ENCODE results near the gene RBM4B. TPM values are rescaled to one million over a fixed set of nuclear protein-coding genes. Genes with fewer than 3 reads are reported as not detected.
"Not testable (repeated sequence)": the region's sequence is repeated elsewhere in the genome, so short reads cannot be mapped to it uniquely, and the experiment has no call there.

The RBM4B gene, protein sequence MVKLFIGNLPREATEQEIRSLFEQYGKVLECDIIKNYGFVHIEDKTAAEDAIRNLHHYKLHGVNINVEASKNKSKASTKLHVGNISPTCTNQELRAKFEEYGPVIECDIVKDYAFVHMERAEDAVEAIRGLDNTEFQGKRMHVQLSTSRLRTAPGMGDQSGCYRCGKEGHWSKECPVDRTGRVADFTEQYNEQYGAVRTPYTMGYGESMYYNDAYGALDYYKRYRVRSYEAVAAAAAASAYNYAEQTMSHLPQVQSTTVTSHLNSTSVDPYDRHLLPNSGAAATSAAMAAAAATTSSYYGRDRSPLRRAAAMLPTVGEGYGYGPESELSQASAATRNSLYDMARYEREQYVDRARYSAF
- total RNA-seq = 10 to 100 TPM in 2 of 4 donors, 1 to 10 TPM in 2; 3.6 to 11.0 (median 8.2) TPM
- polyA plus RNA-seq = 10 to 100 TPM in 1 of 3 donors, 1 to 10 TPM in 2; 8.9 to 12.8 (median 10.0) TPM
- long read RNA-seq, donor 1, transcript RBM4B-206 (2 exons, 1,646 nt) = major isoform, 6 of 13 reads
- long read RNA-seq, donor 1, partial matches to known transcripts = 1 of 13 reads
- long read RNA-seq, donor 1, other reads (novel, unspliced or antisense) = 3 of 13 reads
- long read RNA-seq, donor 2, partial matches to known transcripts = 4 of 18 reads
- long read RNA-seq, donor 2, other reads (novel, unspliced or antisense) = 10 of 18 reads

DNA sequence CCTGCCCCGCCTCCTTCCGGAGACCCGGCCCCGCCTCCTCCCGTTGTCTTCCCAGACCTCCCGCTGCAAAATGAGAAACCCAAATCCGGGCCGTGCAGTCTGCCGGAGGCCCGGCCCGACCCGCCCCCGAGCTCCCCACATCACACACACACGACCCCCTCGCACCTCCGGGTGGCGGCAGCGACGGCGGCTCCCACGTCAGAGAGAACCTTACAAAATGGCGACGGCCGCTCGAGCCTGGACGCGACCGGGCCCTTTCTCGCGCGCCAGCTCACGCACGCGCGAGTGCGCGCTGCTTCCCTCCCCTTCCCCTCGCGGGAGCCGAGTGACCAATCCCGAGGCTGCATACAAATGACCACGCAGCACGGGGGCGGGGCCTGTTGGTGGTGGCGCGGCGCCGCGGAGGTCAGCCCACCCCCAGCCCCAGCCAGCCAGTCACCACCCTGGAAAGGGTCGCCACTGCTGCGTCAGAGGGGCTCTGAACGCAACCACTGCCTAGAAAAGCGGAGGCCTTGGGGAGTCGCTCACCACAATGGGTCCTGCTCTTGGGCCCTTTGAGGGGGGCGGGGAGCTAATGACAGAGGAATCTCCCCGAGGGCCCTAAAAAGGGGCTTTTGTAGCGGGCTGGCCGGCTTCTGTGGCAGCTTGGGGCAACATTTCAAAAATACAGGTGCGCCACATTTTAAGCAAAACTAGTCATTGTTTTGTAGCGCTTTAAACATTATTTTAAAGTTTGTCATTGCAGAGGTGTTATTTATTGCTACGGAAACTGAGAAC, at the start of gene RBM4B:
Gene RBM4B, minus strand, starts transcription at position 289 of the 777 bp plus-strand sequence. CDS start 808 bp downstream, outside the sequence.
- H3K27me3 ChIP-seq (ENCODE audit: insufficient read depth in 3 of 3, low read length in 2 of 3) = no peaks in the 10 kb centered on the region
- peaks cover 0 to 16% of the 10 kb centered on the region in 2 donors for H3K36me3 ChIP-seq (ENCODE audit: insufficient read depth in 1 of 2, low read depth in 1 of 2)
- DNase-seq (peak; percentile 98 to 99), ATAC-seq (peak; percentile 96 to 98 (median 96))
- TF ChIP-seq, protein P1, sequence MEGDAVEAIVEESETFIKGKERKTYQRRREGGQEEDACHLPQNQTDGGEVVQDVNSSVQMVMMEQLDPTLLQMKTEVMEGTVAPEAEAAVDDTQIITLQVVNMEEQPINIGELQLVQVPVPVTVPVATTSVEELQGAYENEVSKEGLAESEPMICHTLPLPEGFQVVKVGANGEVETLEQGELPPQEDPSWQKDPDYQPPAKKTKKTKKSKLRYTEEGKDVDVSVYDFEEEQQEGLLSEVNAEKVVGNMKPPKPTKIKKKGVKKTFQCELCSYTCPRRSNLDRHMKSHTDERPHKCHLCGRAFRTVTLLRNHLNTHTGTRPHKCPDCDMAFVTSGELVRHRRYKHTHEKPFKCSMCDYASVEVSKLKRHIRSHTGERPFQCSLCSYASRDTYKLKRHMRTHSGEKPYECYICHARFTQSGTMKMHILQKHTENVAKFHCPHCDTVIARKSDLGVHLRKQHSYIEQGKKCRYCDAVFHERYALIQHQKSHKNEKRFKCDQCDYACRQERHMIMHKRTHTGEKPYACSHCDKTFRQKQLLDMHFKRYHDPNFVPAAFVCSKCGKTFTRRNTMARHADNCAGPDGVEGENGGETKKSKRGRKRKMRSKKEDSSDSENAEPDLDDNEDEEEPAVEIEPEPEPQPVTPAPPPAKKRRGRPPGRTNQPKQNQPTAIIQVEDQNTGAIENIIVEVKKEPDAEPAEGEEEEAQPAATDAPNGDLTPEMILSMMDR (IDR thresholded peaks at IDR 0.05) = no peak
- H3K4me3 ChIP-seq = peak within 1 kb of the TSS; percentile 86
- intact Hi-C loops (cut with DNase I) = loop anchor here (1.0 to 5.0 kb wide), 6 partner anchors 35 to 269 kb away; partner anchors contain the start of genes CCDC87 (in 1 of the 2) and CCS (in 1 of the 2)
- H3K9me3 ChIP-seq = no peaks in the 10 kb centered on the region
- H3K4me1 ChIP-seq = peaks cover 30% of the 10 kb centered on the region
- peak within 1 kb of the TSS; percentile 93 for H3K27ac ChIP-seq
- 0 to 1% (median 1%) methylated on average over 44 to 61 of the region's 61 CpGs for WGBS, 3 donors

DNA sequence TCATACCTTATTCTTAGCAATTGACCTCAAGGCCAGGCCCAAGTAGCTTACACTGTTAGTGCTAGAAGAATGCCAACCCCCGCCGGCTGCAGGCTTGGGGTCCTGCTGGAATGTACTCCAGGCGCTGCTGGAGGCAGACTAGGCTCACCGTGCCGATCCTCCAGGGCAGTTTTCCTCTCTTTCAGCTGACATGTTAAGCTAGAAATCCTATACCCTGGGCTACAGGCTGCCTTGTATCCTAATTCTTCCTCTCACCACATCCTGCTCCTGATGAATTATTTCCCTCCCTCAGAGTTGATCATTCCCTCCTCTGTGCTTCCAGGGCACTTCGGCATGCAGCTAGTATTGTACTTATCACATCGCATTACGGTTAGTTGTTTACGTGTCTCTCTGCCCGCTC, 48.0 kb upstream of the RBM4B start:
- TF ChIP-seq, protein P1 (IDR thresholded peaks at IDR 0.05) = no peak
- Histone ChIP-seq H3K4me3 (no peak overlapping the region), H3K36me3 (ENCODE audit: insufficient read depth in 1 of 2, low read depth in 1 of 2) (no peaks in the 10 kb centered on the region), H3K4me1 (no peaks in the 10 kb centered on the region), H3K27ac (no peak overlapping the region), H3K27me3 (ENCODE audit: insufficient read depth in 3 of 3, low read length in 2 of 3) (peaks cover 0 to 45% (median 17%) of the 10 kb centered on the region in 3 donors), H3K9me3 (no peaks in the 10 kb centered on the region)
- DNase-seq (no peak), ATAC-seq (no peak)
- intact Hi-C loops (cut with DNase I) = no loop called here
- WGBS, 3 donors = 67 to 71% (median 70%) methylated on average over 10 of the region's 10 CpGs

DNA sequence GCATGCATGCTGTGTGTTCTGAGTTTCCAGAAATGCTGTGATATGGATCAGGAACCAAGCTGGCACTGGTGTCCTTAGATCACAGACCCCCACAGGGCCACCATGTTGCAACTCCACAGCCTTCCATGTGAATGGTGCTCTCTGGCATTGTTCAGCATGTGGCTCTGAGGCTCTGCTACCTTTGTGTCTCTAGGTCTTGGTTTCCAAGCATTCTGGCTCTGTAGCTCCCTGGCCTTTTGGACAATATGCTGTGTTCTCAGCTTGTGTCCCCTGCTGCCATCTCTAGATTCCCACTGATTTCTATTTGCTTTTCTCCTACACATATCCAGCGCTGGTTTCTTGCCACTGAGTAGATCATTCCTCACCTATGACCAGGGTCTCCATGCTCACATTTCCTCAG, 47.4 kb upstream of the RBM4B start:
- H3K27me3 ChIP-seq (ENCODE audit: insufficient read depth in 3 of 3, low read length in 2 of 3) = peaks cover 0 to 51% (median 17%) of the 10 kb centered on the region in 3 donors
- H3K27ac ChIP-seq = no peak overlapping the region
- intact Hi-C loops (cut with DNase I) = no loop called here
- H3K4me3 ChIP-seq = no peak overlapping the region
- no peaks in the 10 kb centered on the region for H3K4me1 ChIP-seq
- no peaks in the 10 kb centered on the region for H3K36me3 ChIP-seq (ENCODE audit: insufficient read depth in 1 of 2, low read depth in 1 of 2)
- ATAC-seq (no peak), DNase-seq (no peak)
- 90 to 100% (median 95%) methylated on average over 1 of the region's 1 CpG for WGBS, 3 donors
- no peaks in the 10 kb centered on the region for H3K9me3 ChIP-seq
- TF ChIP-seq, protein P1 (IDR thresholded peaks at IDR 0.05) = no peak

DNA sequence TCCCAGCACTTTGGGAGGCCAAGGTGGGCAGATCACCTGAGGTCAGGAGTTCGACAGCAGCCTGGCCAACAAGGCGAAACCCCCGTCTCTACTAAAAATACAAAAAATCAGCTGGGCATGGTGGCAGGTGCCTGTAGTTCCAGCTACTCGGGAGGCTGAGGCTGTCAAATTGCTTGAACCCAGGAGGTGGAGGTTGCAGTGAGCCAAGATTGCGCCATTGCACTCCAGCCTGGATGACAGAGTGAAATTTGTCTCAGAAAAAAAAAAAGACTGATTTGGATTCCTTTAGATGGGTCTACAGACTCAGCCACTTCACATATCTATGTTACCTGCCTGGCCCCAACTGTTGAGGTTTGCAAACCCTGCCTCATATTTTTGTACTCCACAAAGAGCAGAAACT, 46.5 kb upstream of the RBM4B start:
- peaks cover 0 to 55% (median 14%) of the 10 kb centered on the region in 3 donors for H3K27me3 ChIP-seq (ENCODE audit: insufficient read depth in 3 of 3, low read length in 2 of 3)
- DNase-seq; H3K4me1 ChIP-seq; H3K27ac ChIP-seq; ATAC-seq; H3K4me3 ChIP-seq; H3K9me3 ChIP-seq; H3K36me3 ChIP-seq (ENCODE audit: insufficient read depth in 1 of 2, low read depth in 1 of 2); intact Hi-C loops (cut with DNase I): not testable (repeated sequence)
- WGBS, 3 donors = 87 to 90% (median 88%) methylated on average over 5 of the region's 5 CpGs

Data from psoas muscle (tissue), 8 donors.